Vagina (tissue), 2 donors: ENCODE data around the gene PTPRB. TPM values are rescaled to one million over a fixed set of nuclear protein-coding genes. Genes with fewer than 3 reads are reported as not detected.

ENCODE experiments used
- DNase-seq, 2 donors: peaks; one replicate each; pipeline ENCODE4 v3.0.0-alpha.2; 2017; ENCODE audit errors: extremely low spot score in 2 of 2
- H3K27ac ChIP-seq: fragments of 200-600 bp; sonication (generic); one replicate; pipeline ENCODE4 v1.5.1; 2019
- H3K27me3 ChIP-seq: fragments of 200-600 bp; sonication (generic); one replicate; pipeline ENCODE4 v1.5.1; 2019
- H3K36me3 ChIP-seq, 2 donors: fragments of 200-600 bp; sonication (generic); one replicate each; pipeline ENCODE4 v1.5.1; 2017 to 2019
- H3K4me1 ChIP-seq: fragments of 200-600 bp; sonication (generic); one replicate; pipeline ENCODE4 v1.5.1; 2019
- H3K4me3 ChIP-seq, 2 donors: fragments of 200-600 bp; sonication (generic); 1 replicate in 1 of 2; 2 replicates in 1 of 2; pipeline ENCODE4 v1.5.1; 2016 to 2019
- H3K9me3 ChIP-seq: fragments of 200-600 bp; sonication (generic); one replicate; pipeline ENCODE4 v1.5.1; 2019
- CTCF ChIP-seq, 3 experiments: fragments of 450-650 bp in 2 of 3; fragments of 200-600 bp in 1 of 3; sonication (generic) in 1 of 3; IDR thresholded peaks; one replicate each; pipeline ENCODE4 v1.5.1; 2017 to 2019; ENCODE audit warnings: antibody characterized with exemption in 3 of 3, mild to moderate bottlenecking in 2 of 3, moderate library complexity in 2 of 3
- POLR2A ChIP-seq, 2 donors: fragments of 450-650 bp; IDR thresholded peaks; one replicate each; pipeline ENCODE4 v1.6.1; 2017; ENCODE audit warnings: antibody characterized with exemption in 2 of 2, mild to moderate bottlenecking in 2 of 2, moderate library complexity in 2 of 2
- POLR2AphosphoS5 ChIP-seq, 2 donors: sonication (generic); formaldehyde crosslinking; IDR thresholded peaks; one replicate each; pipeline ENCODE4 v1.9.0; 2017; ENCODE audit warnings: antibody characterized with exemption in 2 of 2, mild to moderate bottlenecking in 2 of 2, low read depth in 1 of 2; ENCODE audit not compliant: insufficient read depth in 1 of 2
- intact Hi-C: fragments of 100-400 bp; cut with DNase I; formaldehyde crosslinking; loops from one replicate; pipeline ENCODE4 v1.15.1; 2023
- total RNA-seq: library from RNA; depleted of rRNA; stranded (reverse); fragments of >200 nt; gene quantifications from one replicate; pipeline ENCODE4 v1.2.3, GENCODE V29; 2016

The PTPRB gene
- total RNA-seq, 1 donor from 2014 or later, result 21.9 TPM

- H3K27ac ChIP-seq, result no peak overlapping the region
- H3K36me3 ChIP-seq, result no peaks in the 10 kb centered on the region
- intact Hi-C loops, result no loop called here
- no peaks in the 10 kb centered on the region for H3K9me3 ChIP-seq
- no peak for DNase-seq
- no peak overlapping the region for H3K4me3 ChIP-seq
- H3K27me3 ChIP-seq, result no peaks in the 10 kb centered on the region
- TF ChIP-seq CTCF (IDR thresholded peaks at IDR 0.05) (no peak), POLR2AphosphoS5 (IDR thresholded peaks at IDR 0.05; ENCODE audit: insufficient read depth in 1 of 2, low read depth in 1 of 2) (peak in 1 of 2 donors; percentile 81)
- H3K4me1 ChIP-seq, result peaks cover 12% of the 10 kb centered on the region
Measured at GRCh38 chr12:70645494-70646317, 8.5 kb upstream of the PTPRB start.

GRCh38 chr12:70644861-70645260 is 7.6 kb upstream of the PTPRB start:
- H3K9me3 ChIP-seq, result no peaks in the 10 kb centered on the region
- H3K36me3 ChIP-seq, result no peaks in the 10 kb centered on the region
- no peak overlapping the region for H3K4me3 ChIP-seq
- H3K4me1 ChIP-seq, result peaks cover 12% of the 10 kb centered on the region
- TF ChIP-seq CTCF (IDR thresholded peaks at IDR 0.05), result no peak
- TF ChIP-seq POLR2A (IDR thresholded peaks at IDR 0.05), result no peak
- TF ChIP-seq POLR2AphosphoS5 (IDR thresholded peaks at IDR 0.05; ENCODE audit: insufficient read depth in 1 of 2, low read depth in 1 of 2), result no peak
- intact Hi-C loops, result no loop called here
- no peaks in the 10 kb centered on the region for H3K27me3 ChIP-seq
- no peak overlapping the region for H3K27ac ChIP-seq
- DNase-seq, result no peak

DNA sequence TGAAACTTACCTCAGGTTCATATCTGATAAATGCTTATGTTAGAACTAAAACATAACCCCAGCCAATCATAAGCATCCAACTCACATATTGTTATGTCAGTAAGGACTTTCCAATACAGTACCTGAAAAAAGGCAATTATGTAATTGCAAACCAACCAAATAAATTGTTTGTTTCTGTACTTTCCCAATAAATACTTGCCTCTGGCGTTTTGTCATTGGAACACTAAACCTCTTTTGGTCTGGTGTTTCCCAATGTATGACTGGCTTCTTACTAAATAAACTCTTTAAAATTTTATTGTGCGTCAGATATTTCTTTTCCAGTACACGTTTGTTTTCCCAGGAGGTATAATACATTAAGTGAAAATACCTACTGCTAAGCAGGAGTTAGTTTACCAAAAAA is 6.7 kb upstream of the PTPRB start:
- DNase-seq, result no peak
- intact Hi-C loops, result no loop called here
- no peak overlapping the region for H3K27ac ChIP-seq
- no peaks in the 10 kb centered on the region for H3K9me3 ChIP-seq
- H3K4me1 ChIP-seq, result peaks cover 12% of the 10 kb centered on the region
- H3K27me3 ChIP-seq, result no peaks in the 10 kb centered on the region
- no peaks in the 10 kb centered on the region for H3K36me3 ChIP-seq
- TF ChIP-seq POLR2A (IDR thresholded peaks at IDR 0.05) (no peak), CTCF (IDR thresholded peaks at IDR 0.05) (no peak), POLR2AphosphoS5 (IDR thresholded peaks at IDR 0.05; ENCODE audit: insufficient read depth in 1 of 2, low read depth in 1 of 2) (no peak)
- no peak overlapping the region for H3K4me3 ChIP-seq

DNA sequence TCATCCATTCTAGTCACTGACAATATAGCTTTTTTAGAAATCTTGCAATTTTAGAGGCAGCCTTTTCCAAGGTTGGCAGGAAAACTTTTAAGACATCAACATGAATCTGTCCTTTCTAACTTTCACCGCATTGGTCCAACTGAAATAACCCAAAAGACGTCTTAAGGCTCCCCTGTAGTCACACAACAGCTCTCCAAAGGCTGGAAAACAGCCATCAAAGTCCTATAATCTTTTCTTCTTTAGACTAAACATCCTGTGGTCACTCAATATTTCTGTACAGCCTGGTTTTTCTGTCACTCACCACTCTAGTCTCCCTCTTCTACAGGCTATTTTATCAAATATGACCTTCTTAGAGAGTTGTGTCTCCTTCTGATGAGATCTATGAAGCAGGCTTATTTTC is 4.5 kb upstream of the PTPRB start:
- H3K4me3 ChIP-seq, result no peak overlapping the region
- intact Hi-C loops, result no loop called here
- no peaks in the 10 kb centered on the region for H3K9me3 ChIP-seq
- H3K27me3 ChIP-seq, result no peaks in the 10 kb centered on the region
- TF ChIP-seq POLR2A (IDR thresholded peaks at IDR 0.05) (no peak), POLR2AphosphoS5 (IDR thresholded peaks at IDR 0.05; ENCODE audit: insufficient read depth in 1 of 2, low read depth in 1 of 2) (no peak), CTCF (IDR thresholded peaks at IDR 0.05) (no peak)
- no peaks in the 10 kb centered on the region for H3K36me3 ChIP-seq
- no peak for DNase-seq
- H3K4me1 ChIP-seq, result peaks cover 12% of the 10 kb centered on the region
- H3K27ac ChIP-seq, result no peak overlapping the region

- Histone ChIP-seq H3K4me1 (peaks cover 11% of the 10 kb centered on the region), H3K9me3 (no peaks in the 10 kb centered on the region), H3K36me3 (no peaks in the 10 kb centered on the region), H3K4me3 (no peak overlapping the region), H3K27ac (no peak overlapping the region), H3K27me3 (no peaks in the 10 kb centered on the region)
- no peak for DNase-seq
- intact Hi-C loops, result no loop called here
- TF ChIP-seq CTCF (IDR thresholded peaks at IDR 0.05), result no peak
- TF ChIP-seq POLR2AphosphoS5 (IDR thresholded peaks at IDR 0.05; ENCODE audit: insufficient read depth in 1 of 2, low read depth in 1 of 2), result no peak
- no peak for TF ChIP-seq POLR2A (IDR thresholded peaks at IDR 0.05)
Measured at GRCh38 chr12:70640901-70641300, 3.7 kb upstream of the PTPRB start.
